GM12872 (cell line): ENCODE results near the gene DNAJB13.

Experiments
- CTCF ChIP-seq: IDR thresholded peaks from 3 replicates; pipeline ENCODE4 v1.5.1; 2011; ENCODE audit warnings: low read depth, mild to moderate bottlenecking, low read length, moderate library complexity; ENCODE audit not compliant: insufficient read depth

The DNAJB13 gene

DNA sequence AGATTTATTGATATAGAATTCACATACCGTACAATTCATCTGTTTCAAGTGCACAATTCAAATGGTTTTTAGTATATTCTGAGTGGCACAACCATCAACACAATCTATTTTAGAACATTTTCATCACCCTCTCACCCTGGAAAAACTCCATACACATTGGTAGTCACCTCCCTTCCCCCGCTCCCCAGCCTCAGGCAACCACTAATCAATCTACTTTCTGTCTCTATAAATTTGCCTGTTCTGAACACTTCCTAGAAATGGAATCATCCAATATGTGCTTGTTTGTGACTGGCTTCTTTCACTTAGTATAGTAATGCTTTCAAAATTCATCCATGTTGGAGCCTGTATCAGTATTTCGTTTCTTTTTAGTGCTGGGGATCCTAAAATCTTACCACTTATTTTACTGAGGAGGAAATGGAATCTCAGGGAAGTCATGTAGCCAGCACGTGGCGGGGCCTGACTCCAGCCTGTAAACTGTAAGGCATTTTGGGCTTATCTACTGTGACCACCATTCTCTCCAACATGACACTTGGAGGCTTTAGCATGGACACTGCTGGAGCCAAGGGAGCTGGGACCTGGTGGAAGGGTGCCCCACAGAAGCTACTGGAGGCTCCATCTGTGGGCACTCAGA, 59.0 kb downstream of the DNAJB13 start:
- no peak for TF ChIP-seq CTCF

DNA sequence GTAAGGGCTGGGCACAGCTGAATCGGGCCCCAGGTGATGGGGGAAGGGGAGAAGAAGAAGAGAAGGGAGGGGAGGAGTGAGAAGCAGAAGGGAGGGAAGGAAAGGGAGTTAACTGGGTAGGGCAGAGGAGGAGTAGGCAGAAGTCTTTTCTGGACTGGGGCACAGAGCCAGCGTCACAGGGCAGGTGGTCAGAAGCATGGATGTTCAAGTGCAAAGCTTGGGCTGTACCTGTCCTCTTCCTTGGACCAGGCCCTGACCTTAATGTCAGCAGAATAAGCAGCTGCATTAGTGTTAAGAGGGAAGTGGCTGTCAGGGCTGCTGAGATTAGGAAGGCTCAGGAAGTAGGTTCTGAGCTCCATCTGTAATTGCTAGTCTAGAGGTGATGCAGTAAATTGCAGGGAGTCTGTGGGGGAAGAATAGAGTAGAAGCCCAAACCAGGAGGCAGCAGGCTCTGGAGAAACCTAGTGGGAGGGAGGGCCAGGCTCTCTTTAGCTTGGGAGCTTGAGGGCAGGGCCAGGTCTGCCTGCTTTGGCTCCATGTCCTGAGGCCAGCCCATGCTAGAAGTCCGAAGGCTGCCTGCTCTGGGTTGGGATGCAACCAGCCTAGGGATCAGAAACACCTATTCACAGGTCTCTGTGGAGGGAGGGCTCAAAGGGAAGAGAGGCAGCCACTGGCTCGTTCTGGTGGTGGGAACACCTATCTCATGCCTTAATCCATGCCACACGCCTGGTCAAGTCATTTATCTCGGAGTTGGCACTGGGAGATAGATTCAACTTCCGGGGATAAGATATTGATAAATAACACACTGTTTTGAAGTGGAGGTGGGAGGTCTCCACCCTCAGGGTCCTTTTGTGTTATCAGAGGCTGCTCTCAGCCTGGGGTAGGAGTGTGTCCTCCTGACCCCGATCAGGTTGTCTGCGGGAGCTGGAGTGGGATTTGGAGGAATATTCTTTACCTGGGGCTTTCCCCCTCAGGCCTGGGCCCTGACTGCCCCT, 59.8 kb downstream of the DNAJB13 start:
- no peak for TF ChIP-seq CTCF

GRCh38 chr11:74011360-74012073, 60.7 kb downstream of the DNAJB13 start:
- TF ChIP-seq CTCF, result no peak

DNA sequence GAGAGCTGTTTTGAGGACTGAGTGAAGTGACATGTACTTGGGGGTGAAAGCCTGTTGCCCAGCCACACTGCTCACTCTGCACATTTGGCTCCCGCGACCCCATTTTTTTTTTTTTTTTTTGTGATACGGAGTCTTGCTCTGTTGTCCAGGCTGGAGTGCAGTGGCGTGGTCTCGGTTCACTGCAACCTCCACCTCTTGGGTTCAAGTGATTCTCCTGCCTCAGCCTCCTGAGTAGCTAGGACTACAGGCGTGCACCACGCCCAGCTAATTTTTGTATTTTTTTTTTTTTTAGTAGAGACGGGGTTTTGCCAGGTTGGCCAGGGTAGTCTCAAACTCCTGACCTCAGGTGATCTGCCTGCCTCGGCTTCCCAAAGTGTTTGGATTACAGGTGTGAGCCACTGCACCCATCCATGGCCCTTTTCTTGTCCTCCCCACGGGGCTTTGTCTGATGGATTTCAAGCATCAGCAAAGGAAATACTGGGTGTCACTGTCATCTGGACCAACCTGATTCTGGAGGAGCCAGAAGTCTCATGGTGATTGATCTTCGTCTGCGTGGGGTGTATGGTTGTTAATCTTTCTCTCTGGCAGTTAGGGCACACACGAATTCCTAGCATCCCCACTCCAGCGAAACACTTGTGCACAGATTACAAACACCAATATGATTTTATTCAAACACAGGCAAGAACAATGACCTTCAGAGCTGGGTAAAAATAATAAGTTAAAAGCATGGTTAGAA, 61.4 kb downstream of the DNAJB13 start:
- no peak for TF ChIP-seq CTCF

DNA sequence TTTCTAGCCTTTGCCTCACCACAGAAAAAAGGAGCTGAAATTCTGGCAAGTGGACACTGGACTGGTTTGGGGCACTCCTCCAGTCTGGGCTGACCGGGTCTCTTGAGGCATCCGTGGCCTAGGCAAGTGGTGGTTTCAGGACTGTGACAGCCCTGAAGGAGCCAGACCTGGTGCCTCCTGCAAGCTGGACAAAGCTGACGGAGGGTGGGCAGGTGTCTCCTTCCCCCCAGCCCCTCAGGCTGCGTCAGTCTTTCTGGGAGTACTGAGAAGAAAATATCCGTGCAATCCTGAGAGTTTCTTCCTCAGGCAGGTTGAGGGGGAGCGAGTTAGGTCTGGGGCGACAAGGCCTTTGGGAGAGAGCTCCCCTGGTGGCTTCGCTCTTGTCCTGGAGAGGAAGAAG, 62.3 kb downstream of the DNAJB13 start:
- no peak for TF ChIP-seq CTCF

DNA sequence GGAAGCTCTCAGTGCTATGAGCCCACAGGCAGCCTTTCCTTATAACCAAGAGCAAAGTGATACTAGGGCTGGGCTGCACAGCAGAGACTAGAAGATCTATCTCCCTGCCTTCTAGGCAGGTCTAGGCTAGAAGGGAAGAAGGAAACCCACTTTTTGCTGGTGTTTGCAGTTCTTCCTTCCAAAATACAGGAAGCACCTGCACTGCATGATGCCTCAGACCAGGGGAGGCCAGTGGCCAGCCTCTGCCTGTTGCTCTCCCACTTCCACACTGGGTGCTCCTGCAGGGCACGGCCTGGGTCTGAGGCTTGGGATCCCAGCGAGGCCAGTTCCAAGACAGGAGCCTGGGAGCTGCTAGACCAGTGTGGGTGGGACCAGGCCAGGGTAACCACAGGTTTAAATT, 64.1 kb downstream of the DNAJB13 start:
- TF ChIP-seq CTCF, result no peak
